Neuron (in vitro differentiated cells): ENCODE results near the gene MDGA2.

ENCODE experiments used
- H2AFZ ChIP-seq: one replicate; pipeline ENCODE4 v1.6.1; 2013; ENCODE audit warnings: low read depth, mild to moderate bottlenecking, inconsistent platforms, low read length, moderate library complexity
- H3K27me3 ChIP-seq: one replicate; pipeline ENCODE4 v1.6.1; 2013; ENCODE audit warnings: low read length; ENCODE audit not compliant: insufficient read depth
- H3K36me3 ChIP-seq: one replicate; pipeline ENCODE4 v1.6.1; 2013; ENCODE audit warnings: low read length; ENCODE audit not compliant: insufficient read depth
- H3K4me1 ChIP-seq: one replicate; pipeline ENCODE4 v1.6.1; 2013; ENCODE audit warnings: low read length; ENCODE audit not compliant: insufficient read depth
- H3K4me3 ChIP-seq: 2 replicates; pipeline ENCODE4 v1.5.1; 2013; ENCODE audit warnings: mild to moderate bottlenecking, low read length, moderate library complexity
- H3K9me3 ChIP-seq: one replicate; pipeline ENCODE4 v1.6.1; 2013; ENCODE audit warnings: low read length

The MDGA2 gene

GRCh38 chr14:47060050-47060449 lies 615.4 kb downstream of the MDGA2 start:
- H3K4me1 ChIP-seq: no peaks in the 10 kb centered on the region
- no peaks in the 10 kb centered on the region for H3K36me3 ChIP-seq
- no peaks in the 10 kb centered on the region for H3K9me3 ChIP-seq
- H3K27me3 ChIP-seq: no peaks in the 10 kb centered on the region
- H3K4me3 ChIP-seq: no peak overlapping the region
- H2AFZ ChIP-seq: no peak overlapping the region

- H3K27me3 ChIP-seq: no peaks in the 10 kb centered on the region
- no peak overlapping the region for H3K4me3 ChIP-seq
- H3K9me3 ChIP-seq: no peaks in the 10 kb centered on the region
- no peaks in the 10 kb centered on the region for H3K36me3 ChIP-seq
- no peak overlapping the region for H2AFZ ChIP-seq
- no peaks in the 10 kb centered on the region for H3K4me1 ChIP-seq
Measured at GRCh38 chr14:47057364-47057763, 618.0 kb downstream of the MDGA2 start.

- H3K36me3 ChIP-seq: no peaks in the 10 kb centered on the region
- H2AFZ ChIP-seq: no peak overlapping the region
- no peak overlapping the region for H3K4me3 ChIP-seq
- no peaks in the 10 kb centered on the region for H3K9me3 ChIP-seq
- H3K4me1 ChIP-seq: no peaks in the 10 kb centered on the region
- no peaks in the 10 kb centered on the region for H3K27me3 ChIP-seq
Measured at GRCh38 chr14:47044841-47045240, 630.6 kb downstream of the MDGA2 start.

GRCh38 chr14:47040550-47040949 lies 634.9 kb downstream of the MDGA2 start:
- Histone ChIP-seq H3K36me3 (no peaks in the 10 kb centered on the region), H3K4me1 (no peaks in the 10 kb centered on the region), H3K27me3 (no peaks in the 10 kb centered on the region), H3K4me3 (no peak overlapping the region), H3K9me3 (no peaks in the 10 kb centered on the region), H2AFZ (no peak overlapping the region)

- Histone ChIP-seq H3K9me3 (no peaks in the 10 kb centered on the region), H3K36me3 (no peaks in the 10 kb centered on the region), H3K4me1 (no peaks in the 10 kb centered on the region), H3K27me3 (no peaks in the 10 kb centered on the region), H3K4me3 (no peak overlapping the region), H2AFZ (no peak overlapping the region)
Measured at GRCh38 chr14:47039336-47039735, 636.1 kb downstream of the MDGA2 start.

- no peaks in the 10 kb centered on the region for H3K27me3 ChIP-seq
- H3K4me1 ChIP-seq: no peaks in the 10 kb centered on the region
- H2AFZ ChIP-seq: no peak overlapping the region
- H3K4me3 ChIP-seq: no peak overlapping the region
- no peaks in the 10 kb centered on the region for H3K36me3 ChIP-seq
- H3K9me3 ChIP-seq: no peaks in the 10 kb centered on the region
Measured at GRCh38 chr14:47022721-47023120, 652.7 kb downstream of the MDGA2 start.

- Histone ChIP-seq H2AFZ (no peak overlapping the region), H3K4me3 (no peak overlapping the region), H3K4me1 (peaks cover 3% of the 10 kb centered on the region), H3K36me3 (no peaks in the 10 kb centered on the region), H3K27me3 (no peaks in the 10 kb centered on the region), H3K9me3 (no peaks in the 10 kb centered on the region)
Measured at GRCh38 chr14:47020500-47020899, 654.9 kb downstream of the MDGA2 start.

GRCh38 chr14:47012533-47013280 lies 662.7 kb downstream of the MDGA2 start:
- H3K4me3 ChIP-seq: no peak overlapping the region
- no peaks in the 10 kb centered on the region for H3K27me3 ChIP-seq
- no peaks in the 10 kb centered on the region for H3K9me3 ChIP-seq
- no peak overlapping the region for H2AFZ ChIP-seq
- H3K36me3 ChIP-seq: no peaks in the 10 kb centered on the region
- peaks cover 3% of the 10 kb centered on the region for H3K4me1 ChIP-seq

- Histone ChIP-seq H2AFZ (peak overlapping the region; percentile 3), H3K4me3 (no peak overlapping the region), H3K4me1 (no peaks in the 10 kb centered on the region)
Measured at GRCh38 chr14:47009615-47010014, 665.8 kb downstream of the MDGA2 start.

GRCh38 chr14:47008732-47009131 lies 666.7 kb downstream of the MDGA2 start:
- no peaks in the 10 kb centered on the region for H3K9me3 ChIP-seq
- H2AFZ ChIP-seq: no peak overlapping the region
- no peaks in the 10 kb centered on the region for H3K36me3 ChIP-seq
- H3K27me3 ChIP-seq: no peaks in the 10 kb centered on the region
- H3K4me1 ChIP-seq: no peaks in the 10 kb centered on the region
- no peak overlapping the region for H3K4me3 ChIP-seq

More at GRCh38 chr14:47009615-47010014, 665.8 kb downstream of the MDGA2 start:
- no peaks in the 10 kb centered on the region for H3K36me3 ChIP-seq
- H3K9me3 ChIP-seq: no peaks in the 10 kb centered on the region
- no peaks in the 10 kb centered on the region for H3K27me3 ChIP-seq

GRCh38 chr14:46999661-47000060 lies 675.7 kb downstream of the MDGA2 start:
- no peak overlapping the region for H3K4me3 ChIP-seq
- no peaks in the 10 kb centered on the region for H3K9me3 ChIP-seq
- no peak overlapping the region for H2AFZ ChIP-seq
- no peaks in the 10 kb centered on the region for H3K4me1 ChIP-seq
- H3K27me3 ChIP-seq: no peaks in the 10 kb centered on the region
- no peaks in the 10 kb centered on the region for H3K36me3 ChIP-seq

GRCh38 chr14:46989566-46989965 lies 685.8 kb downstream of the MDGA2 start:
- Histone ChIP-seq H2AFZ (no peak overlapping the region), H3K4me1 (peaks cover 4% of the 10 kb centered on the region), H3K9me3 (no peaks in the 10 kb centered on the region), H3K36me3 (no peaks in the 10 kb centered on the region), H3K4me3 (no peak overlapping the region), H3K27me3 (no peaks in the 10 kb centered on the region)

- Histone ChIP-seq H3K9me3 (no peaks in the 10 kb centered on the region), H3K4me3 (no peak overlapping the region), H3K27me3 (no peaks in the 10 kb centered on the region), H3K4me1 (peaks cover 4% of the 10 kb centered on the region), H3K36me3 (no peaks in the 10 kb centered on the region), H2AFZ (no peak overlapping the region)
Measured at GRCh38 chr14:46988312-46988711, 687.1 kb downstream of the MDGA2 start.
